Activated CD4-positive, alpha-beta T cell treated with anti-CD3 and anti-CD28 coated beads, Interleukin-2, amount 50 U/mL, for 48 hours (primary cell): ENCODE results near the gene NKD2.
"Not testable (repeated sequence)": the region's sequence is repeated elsewhere in the genome, so short reads cannot be mapped to it uniquely, and the experiment has no call there.

Source experiments
- DNase-seq, 2 experiments: peaks; one replicate each; pipeline ENCODE4 v3.0.0-alpha.2; 2020

Gene NKD2

GRCh38 chr5:1059884-1060263, 51.3 kb downstream of the NKD2 start:
- no peak for DNase-seq

- no peak for DNase-seq
Observed at GRCh38 chr5:1060535-1060981, 52.0 kb downstream of the NKD2 start.

- not testable (repeated sequence) for DNase-seq
Observed at GRCh38 chr5:1061292-1061691, 52.7 kb downstream of the NKD2 start.

DNA sequence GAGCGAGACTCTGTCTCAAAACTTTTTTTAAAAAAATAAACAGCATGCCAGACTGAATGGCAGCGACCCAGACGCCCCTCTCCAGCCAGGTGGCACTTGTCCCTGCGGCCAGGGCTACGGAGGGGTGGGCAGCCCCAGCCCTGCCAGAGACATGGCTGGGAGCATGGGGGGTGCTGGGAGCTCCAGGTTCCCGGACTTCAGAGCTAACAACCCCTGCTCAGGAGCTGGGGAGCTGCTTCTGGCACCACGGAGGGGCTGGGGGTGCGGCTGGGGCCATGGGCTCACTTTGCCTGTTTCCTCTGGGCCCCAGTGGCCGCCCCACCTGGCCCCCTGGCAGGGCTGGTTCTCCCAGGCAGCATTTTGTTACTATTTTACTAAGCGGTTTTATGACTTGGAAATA, 53.3 kb downstream of the NKD2 start:
- no peak for DNase-seq

GRCh38 chr5:1062761-1063568, 54.4 kb downstream of the NKD2 start:
- no peak for DNase-seq

- DNase-seq, result no peak
Observed at GRCh38 chr5:1063661-1064382, 55.2 kb downstream of the NKD2 start.

DNA sequence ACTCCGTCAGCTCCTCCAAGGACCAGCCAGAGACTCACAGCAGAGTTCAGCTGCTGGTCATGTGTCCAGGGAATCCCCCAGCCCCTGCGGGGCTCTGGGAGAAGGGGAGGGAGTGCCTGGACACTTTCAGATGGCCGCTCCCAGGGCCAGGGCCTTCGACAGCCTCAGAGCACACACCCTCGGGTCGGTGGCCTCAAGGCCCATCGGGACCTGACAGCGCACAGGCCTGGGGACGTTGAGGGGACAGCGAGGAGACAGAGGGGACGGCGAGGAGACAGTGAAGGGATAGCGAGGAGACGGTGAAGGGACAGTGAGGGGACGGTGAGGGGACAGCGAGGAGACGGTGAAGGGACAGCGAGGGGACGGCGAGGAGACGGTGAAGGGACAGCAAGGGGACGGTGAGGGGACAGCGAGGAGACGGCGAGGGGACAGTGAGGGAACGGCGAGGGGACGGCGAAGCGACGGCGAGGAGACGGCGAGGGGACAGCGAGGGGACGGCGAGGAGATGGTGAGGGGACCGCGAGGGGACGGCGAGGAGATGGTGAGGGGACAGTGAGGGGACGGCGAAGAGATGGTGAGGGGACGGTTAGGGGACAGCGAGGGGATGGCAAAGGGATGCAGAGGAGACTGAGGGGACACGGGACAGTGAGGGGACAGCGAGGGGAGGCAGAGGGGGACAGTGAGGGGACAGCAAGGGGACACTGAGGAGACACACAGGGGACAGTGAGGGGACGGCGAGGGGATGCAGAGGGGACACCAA, 56.0 kb downstream of the NKD2 start:
- no peak for DNase-seq

- DNase-seq, result no peak
Observed at GRCh38 chr5:1065143-1065750, 56.6 kb downstream of the NKD2 start.

GRCh38 chr5:1065891-1066650, 57.5 kb downstream of the NKD2 start:
- DNase-seq, result no peak

DNA sequence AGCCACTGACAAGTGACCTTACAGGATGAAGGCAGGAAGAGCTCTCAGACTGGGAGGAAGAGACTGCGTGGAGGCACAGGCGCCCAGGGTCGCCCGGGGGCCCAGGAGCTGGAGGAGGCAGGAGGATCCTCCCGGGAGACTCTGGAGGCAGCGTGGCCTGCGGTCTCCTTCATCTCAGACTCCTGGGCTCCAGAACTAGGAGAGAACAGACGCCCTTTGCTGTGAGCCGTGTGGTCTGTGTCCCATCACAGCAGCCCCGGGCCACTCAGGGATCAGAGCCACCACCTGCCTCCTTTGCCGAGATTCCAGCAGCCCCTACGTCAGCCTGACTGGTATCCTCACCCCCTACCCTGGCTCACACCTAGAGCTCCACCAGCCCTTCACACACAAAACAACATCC, 58.1 kb downstream of the NKD2 start:
- no peak for DNase-seq

DNA sequence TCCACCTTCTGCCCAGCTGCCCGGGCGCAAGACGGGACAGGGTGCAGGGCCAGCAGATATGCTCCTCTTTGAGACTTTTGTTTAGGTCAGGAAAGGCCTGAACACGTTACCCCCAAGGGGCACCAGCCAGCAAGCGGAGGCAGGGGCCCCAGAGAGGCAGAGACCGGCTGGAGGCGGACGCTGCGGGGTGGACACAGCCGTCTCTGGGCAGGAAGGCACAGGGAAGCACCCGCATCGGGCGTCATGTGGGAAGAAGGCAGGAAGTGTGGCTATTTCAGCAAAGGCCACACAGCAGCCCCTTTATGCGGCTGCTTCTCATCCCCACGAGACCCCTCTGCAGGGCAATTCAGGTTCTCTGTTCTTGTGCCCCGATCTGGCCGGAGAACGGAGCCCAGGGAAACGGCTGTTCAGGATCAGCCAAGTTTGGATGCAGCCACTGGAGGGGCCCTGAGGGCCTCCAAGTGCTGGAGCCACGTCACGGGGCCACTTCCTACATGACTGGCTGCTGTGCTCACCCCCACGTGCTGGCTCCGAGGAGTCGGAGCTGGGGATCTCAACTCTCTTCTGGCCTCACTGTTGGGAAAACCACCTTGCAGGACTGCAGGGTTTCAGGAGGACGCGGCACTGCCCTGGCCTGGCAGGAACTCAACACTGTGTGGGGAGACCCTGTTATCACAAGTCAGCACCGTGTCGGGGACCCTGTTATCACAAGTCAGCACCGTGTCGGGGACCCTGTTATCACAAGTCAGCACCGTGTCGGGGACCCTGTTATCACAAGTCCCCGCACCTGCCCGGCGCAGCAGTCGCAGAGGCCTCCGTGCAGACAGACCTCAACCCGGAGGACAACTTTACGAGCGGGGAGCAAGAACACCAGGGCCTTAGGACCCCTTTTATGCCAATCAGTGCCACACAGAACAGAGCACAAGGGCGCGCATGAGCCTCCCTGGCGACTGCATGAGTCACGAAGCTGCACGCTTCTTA, 58.8 kb downstream of the NKD2 start:
- DNase-seq, result no peak

- no peak for DNase-seq
Observed at GRCh38 chr5:1068204-1068894, 59.7 kb downstream of the NKD2 start.

GRCh38 chr5:1068895-1069719, 60.5 kb downstream of the NKD2 start:
- DNase-seq, result no peak

- no peak for DNase-seq
Observed at GRCh38 chr5:1069720-1070088, 61.1 kb downstream of the NKD2 start.

- DNase-seq, result no peak
Observed at GRCh38 chr5:1073239-1074102, 64.9 kb downstream of the NKD2 start.

DNA sequence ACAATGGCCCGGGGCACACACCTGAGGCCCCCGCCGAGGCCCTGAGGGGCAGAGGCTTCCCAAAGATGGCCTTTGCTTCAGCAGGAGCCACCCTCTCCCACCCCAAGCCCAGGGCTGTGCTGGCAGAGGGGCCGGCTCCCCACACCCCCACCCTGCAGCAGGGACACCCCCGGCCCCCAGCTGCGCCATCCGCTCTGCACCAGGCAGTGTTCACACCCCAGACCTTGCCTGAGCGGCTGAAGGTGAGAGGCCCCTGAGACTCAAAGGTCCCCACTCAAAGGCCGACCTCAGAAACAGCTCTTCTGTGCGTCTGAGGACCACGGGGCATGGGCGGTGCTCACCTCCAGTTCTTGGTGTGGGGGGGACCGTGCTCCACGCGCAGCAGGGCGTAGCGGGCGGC, 65.6 kb downstream of the NKD2 start:
- DNase-seq, result no peak

DNA sequence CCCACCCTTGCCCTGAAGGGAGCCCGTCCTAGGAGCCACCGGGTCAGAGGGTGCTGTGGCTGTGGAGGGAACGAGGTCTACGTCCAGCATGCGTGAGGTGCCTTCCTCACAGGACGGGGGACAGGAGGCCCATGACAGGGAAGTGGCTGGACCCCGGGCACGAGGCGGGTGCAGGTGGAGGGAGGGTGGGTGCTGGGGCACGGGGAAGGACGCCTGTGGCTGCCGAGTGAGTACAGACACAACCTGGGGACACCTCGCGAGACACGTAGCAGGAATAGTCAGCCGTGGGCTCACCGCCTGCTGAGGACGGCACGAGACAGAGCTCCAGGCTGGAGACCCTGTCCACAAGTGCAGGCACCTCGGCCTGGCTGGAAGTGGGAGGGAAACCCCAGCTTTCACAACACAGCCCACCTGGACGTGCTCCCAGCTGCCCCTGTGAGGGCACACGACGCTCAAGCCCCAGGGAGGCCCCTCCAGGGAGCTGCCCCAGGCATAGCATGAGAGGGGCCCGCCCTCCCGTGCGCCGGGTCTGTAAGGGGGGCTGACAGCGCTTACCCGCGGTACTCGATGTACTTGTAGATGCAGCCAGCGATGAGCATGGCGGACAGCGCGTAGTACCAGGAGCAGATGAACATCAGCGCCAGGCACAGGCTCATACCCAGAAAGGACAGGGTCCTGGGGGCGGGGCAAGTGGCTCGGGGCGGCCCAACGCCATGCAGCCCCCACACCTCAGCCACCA, 66.4 kb downstream of the NKD2 start:
- no peak for DNase-seq

- no peak for DNase-seq
Observed at GRCh38 chr5:1075555-1075881, 66.9 kb downstream of the NKD2 start.
